Measurements from ENCODE around the gene ZSWIM1.

ZSWIM1 gene

DNA sequence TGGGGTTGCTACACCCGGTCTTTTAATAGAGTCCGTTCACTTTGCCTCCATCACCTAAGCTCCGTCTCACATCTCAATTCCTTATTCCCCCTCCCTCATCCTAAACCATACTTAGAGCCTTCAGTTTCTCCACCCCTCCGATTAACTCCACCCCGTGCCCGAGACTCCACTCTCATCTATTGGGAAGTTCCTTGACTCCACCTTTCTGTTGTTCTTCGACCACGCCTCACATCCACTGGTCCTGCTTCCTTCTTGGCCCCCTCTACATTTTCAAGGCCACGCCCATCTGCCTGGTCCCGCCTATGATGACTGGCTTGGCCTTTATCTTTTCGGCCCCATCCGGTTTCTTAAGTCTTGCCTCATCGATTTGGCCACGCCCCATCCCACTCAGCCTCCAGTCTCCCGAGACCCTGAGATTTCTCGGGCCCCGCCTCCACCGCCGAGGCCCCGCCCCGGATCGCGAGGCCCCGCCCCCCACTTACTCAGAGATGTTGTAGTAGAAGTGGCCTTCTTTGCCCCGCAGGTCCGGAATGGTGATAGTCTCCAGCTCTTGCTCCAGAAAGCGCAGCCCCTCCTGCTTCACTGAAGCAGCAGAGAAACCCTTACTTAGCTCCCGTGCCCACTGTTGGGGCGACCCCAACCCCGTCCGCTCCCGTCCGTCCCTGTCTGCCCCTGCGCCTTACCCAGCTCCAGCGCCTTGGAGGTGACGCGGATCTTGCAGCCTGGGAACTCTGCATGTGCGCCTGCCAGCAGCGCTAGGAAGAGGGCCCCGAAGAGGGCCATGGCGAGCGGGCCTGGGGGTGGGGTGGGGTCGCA lies 29.9 kb downstream of the ZSWIM1 start:
- Histone ChIP-seq H3K4me3 (ENCODE audit: insufficient read length, low read depth) (peak overlapping the region; percentile 86), H3K27me3 (ENCODE audit: insufficient read depth, insufficient read length) (no peaks in the 10 kb centered on the region), H3K9me3 (ENCODE audit: insufficient read depth, low read length) (no peaks in the 10 kb centered on the region), H3K36me3 (ENCODE audit: insufficient read depth, insufficient read length, low read length) (peaks cover 39% of the 10 kb centered on the region), H3K4me1 (ENCODE audit: insufficient read depth, insufficient read length) (peaks cover 9% of the 10 kb centered on the region), H3K9ac (ENCODE audit: insufficient read length, low read depth) (peak overlapping the region; percentile 92)
- TF ChIP-seq SUZ12 (IDR thresholded peaks at IDR 0.05; ENCODE audit: extremely low read depth, insufficient read depth, insufficient read length) (no peak), ZNF274 (IDR thresholded peaks at IDR 0.05; ENCODE audit: low read depth, low read length) (no peak), YY1 (IDR thresholded peaks at IDR 0.05; ENCODE audit: insufficient read depth, insufficient read length) (no peak)
- DNase-seq (ENCODE audit: low read depth, low spot score), result peak; percentile 100

DNA sequence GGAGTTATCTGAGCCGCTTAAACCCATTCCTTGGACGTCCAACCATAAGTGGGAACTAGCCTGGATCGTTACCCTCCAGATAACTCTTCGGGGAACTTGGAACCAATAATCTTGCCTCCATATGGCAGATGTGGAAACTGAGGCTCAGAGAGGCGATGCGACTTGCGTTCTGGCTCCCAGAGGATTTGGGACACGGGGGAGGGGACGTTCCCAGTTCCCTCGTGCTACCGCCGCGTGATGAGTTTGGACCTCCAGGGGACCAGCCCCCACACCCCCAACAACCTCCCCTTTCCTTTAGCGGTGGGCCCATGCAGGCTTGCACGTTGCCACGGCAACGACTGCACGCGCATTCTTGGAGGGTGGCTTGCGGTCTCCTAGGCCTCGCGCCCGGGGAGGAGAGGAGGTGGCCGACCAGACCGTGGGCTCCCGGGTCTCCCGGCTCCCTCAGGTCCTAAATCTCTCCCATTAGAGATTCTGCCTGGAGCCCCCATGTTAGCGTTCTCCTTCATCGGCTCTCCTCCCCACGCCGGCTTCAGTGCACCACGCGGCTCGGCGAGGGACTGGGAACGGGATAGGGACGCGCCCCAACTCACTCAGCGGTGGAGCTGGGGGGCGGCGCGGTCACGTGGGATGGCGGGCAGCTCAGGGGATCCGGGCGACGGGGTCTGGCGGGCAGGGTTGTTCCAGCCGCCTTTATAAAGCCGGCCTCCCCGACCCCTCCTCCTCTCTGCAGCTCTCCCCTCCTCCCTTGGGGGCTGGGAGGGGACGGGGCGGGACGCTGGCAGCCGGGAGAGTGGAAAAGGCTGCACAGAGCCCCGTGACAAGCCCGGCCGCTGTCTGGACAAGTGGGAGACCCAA lies 30.7 kb downstream of the ZSWIM1 start, which contains the start of gene PLTP:
PLTP (minus strand) TSS at position 670 of the 858 bp plus-strand sequence. CDS start 703 bp downstream, outside the sequence.
- Histone ChIP-seq H3K4me3 (ENCODE audit: insufficient read length, low read depth) (peak within 1 kb of the TSS; percentile 86), H3K4me1 (ENCODE audit: insufficient read depth, insufficient read length) (peaks cover 9% of the 10 kb centered on the region), H3K27me3 (ENCODE audit: insufficient read depth, insufficient read length) (no peaks in the 10 kb centered on the region), H3K9me3 (ENCODE audit: insufficient read depth, low read length) (no peaks in the 10 kb centered on the region), H3K36me3 (ENCODE audit: insufficient read depth, insufficient read length, low read length) (peaks cover 31% of the 10 kb centered on the region), H3K9ac (ENCODE audit: insufficient read length, low read depth) (peak within 1 kb of the TSS; percentile 92)
- DNase-seq (ENCODE audit: low read depth, low spot score), result no peak
- TF ChIP-seq ZNF274 (IDR thresholded peaks at IDR 0.05; ENCODE audit: low read depth, low read length) (no peak), SUZ12 (IDR thresholded peaks at IDR 0.05; ENCODE audit: extremely low read depth, insufficient read depth, insufficient read length) (no peak), YY1 (IDR thresholded peaks at IDR 0.05; ENCODE audit: insufficient read depth, insufficient read length) (no peak)

DNA sequence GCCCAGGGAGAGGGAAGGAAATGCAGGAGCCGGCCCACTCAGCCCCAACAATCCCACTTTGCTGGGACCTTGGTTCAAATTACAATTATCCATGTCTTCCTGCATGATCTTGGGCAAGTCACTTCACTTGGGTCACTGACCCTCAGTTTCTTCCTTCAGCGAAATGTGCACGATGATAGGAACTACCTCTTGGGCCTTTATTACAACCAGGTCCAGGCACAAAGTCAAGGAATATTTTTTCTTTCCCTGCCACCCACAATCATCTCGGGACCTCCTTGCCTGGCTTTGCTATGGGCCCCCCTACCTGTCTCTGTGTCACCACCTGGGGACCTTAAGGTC lies 31.3 kb downstream of the ZSWIM1 start:
- TF ChIP-seq SUZ12 (IDR thresholded peaks at IDR 0.05; ENCODE audit: extremely low read depth, insufficient read depth, insufficient read length) (no peak), YY1 (IDR thresholded peaks at IDR 0.05; ENCODE audit: insufficient read depth, insufficient read length) (no peak), ZNF274 (IDR thresholded peaks at IDR 0.05; ENCODE audit: low read depth, low read length) (no peak)
- no peaks in the 10 kb centered on the region for H3K9me3 ChIP-seq (ENCODE audit: insufficient read depth, low read length)
- peaks cover 9% of the 10 kb centered on the region for H3K4me1 ChIP-seq (ENCODE audit: insufficient read depth, insufficient read length)
- no peaks in the 10 kb centered on the region for H3K27me3 ChIP-seq (ENCODE audit: insufficient read depth, insufficient read length)
- peak overlapping the region; percentile 92 for H3K9ac ChIP-seq (ENCODE audit: insufficient read length, low read depth)
- H3K36me3 ChIP-seq (ENCODE audit: insufficient read depth, insufficient read length, low read length), result peaks cover 28% of the 10 kb centered on the region
- peak overlapping the region; percentile 86 for H3K4me3 ChIP-seq (ENCODE audit: insufficient read length, low read depth)
- DNase-seq (ENCODE audit: low read depth, low spot score), result no peak

DNA sequence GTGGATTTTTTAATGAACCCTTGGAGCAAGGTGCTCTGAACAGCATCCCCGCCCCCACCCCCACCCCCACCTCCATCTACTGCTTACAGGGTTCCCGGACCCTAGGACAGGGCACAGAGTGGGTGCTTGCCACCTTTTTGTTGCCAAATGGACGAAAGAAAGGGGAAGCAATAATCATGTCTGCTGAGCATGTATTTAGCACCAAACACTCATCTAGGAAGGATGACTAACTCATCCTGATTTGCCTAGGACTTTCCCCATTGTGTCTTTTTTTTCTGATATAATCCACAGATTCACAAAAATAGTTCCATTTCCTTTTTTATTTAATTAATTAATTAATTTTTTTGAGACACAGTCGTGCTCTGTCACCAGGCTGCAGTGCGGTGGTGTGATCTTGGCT lies 32.1 kb downstream of the ZSWIM1 start:
- no peak for DNase-seq (ENCODE audit: low read depth, low spot score)
- H3K36me3 ChIP-seq (ENCODE audit: insufficient read depth, insufficient read length, low read length), result peaks cover 20% of the 10 kb centered on the region
- no peaks in the 10 kb centered on the region for H3K27me3 ChIP-seq (ENCODE audit: insufficient read depth, insufficient read length)
- no peak overlapping the region for H3K4me3 ChIP-seq (ENCODE audit: insufficient read length, low read depth)
- peaks cover 9% of the 10 kb centered on the region for H3K4me1 ChIP-seq (ENCODE audit: insufficient read depth, insufficient read length)
- no peak for TF ChIP-seq ZNF274 (IDR thresholded peaks at IDR 0.05; ENCODE audit: low read depth, low read length)
- no peak for TF ChIP-seq YY1 (IDR thresholded peaks at IDR 0.05; ENCODE audit: insufficient read depth, insufficient read length)
- TF ChIP-seq SUZ12 (IDR thresholded peaks at IDR 0.05; ENCODE audit: extremely low read depth, insufficient read depth, insufficient read length), result no peak
- no peaks in the 10 kb centered on the region for H3K9me3 ChIP-seq (ENCODE audit: insufficient read depth, low read length)
- no peak overlapping the region for H3K9ac ChIP-seq (ENCODE audit: insufficient read length, low read depth)

DNA sequence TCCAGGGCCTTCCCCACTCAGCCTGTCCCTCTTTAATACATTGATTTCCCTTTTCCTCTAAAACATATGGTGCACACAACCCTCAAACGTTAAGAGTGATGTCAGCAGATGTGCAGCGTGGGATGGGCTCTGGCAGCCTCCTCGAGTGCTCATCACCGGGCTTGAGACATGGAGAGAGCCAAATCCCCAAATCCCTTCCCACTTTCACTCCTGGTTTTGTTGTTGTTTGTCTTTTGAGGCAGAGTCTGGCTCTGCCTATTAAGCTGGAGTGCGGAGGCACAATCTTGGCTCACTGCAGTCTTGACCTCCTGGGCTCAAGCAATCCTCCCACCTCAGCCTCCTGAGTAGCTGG lies 36.7 kb downstream of the ZSWIM1 start:
- no peak overlapping the region for H3K9ac ChIP-seq (ENCODE audit: insufficient read length, low read depth)

DNA sequence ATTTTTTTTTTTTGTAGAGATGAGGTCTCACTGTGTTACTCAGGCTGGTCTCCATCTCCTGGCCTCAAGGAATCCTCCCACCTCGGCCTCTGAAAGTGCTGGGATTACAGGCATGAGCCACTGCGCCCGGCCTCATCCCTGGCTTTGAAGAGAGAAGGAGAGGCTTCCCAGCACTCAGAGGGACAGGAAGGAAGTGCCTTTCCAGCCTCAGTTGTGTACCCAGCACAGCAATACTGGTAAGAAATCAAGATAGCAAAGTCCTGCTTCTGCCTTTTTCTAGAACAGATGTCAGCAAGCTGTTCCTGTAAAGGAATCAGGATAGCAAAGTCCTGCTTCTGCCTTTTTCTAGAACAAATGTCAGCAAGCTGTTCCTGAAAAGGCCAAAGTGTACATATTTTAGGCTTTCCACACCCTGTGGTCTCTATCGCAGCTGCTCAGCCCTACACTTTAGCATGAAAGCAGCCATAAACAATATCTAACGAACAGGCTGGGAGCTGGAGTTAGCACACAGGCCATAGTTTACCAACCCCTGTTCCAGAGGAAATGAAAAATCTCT lies 37.2 kb downstream of the ZSWIM1 start:
- TF ChIP-seq SUZ12 (IDR thresholded peaks at IDR 0.05; ENCODE audit: extremely low read depth, insufficient read depth, insufficient read length), result no peak
- no peak for TF ChIP-seq ZNF274 (IDR thresholded peaks at IDR 0.05; ENCODE audit: low read depth, low read length)
- no peak for TF ChIP-seq YY1 (IDR thresholded peaks at IDR 0.05; ENCODE audit: insufficient read depth, insufficient read length)
- Histone ChIP-seq H3K4me1 (ENCODE audit: insufficient read depth, insufficient read length) (no peaks in the 10 kb centered on the region), H3K36me3 (ENCODE audit: insufficient read depth, insufficient read length, low read length) (no peaks in the 10 kb centered on the region), H3K9ac (ENCODE audit: insufficient read length, low read depth) (no peak overlapping the region), H3K9me3 (ENCODE audit: insufficient read depth, low read length) (no peaks in the 10 kb centered on the region), H3K27me3 (ENCODE audit: insufficient read depth, insufficient read length) (no peaks in the 10 kb centered on the region), H3K4me3 (ENCODE audit: insufficient read length, low read depth) (no peak overlapping the region)
- no peak for DNase-seq (ENCODE audit: low read depth, low spot score)

More for the DNA sequence above, 36.7 kb downstream of the ZSWIM1 start:
- Histone ChIP-seq H3K9me3 (ENCODE audit: insufficient read depth, low read length) (no peaks in the 10 kb centered on the region), H3K4me3 (ENCODE audit: insufficient read length, low read depth) (no peak overlapping the region), H3K36me3 (ENCODE audit: insufficient read depth, insufficient read length, low read length) (no peaks in the 10 kb centered on the region), H3K4me1 (ENCODE audit: insufficient read depth, insufficient read length) (no peaks in the 10 kb centered on the region), H3K27me3 (ENCODE audit: insufficient read depth, insufficient read length) (no peaks in the 10 kb centered on the region)
- TF ChIP-seq ZNF274 (IDR thresholded peaks at IDR 0.05; ENCODE audit: low read depth, low read length), result no peak
- DNase-seq (ENCODE audit: low read depth, low spot score), result no peak

Measured in NT2/D1 (cell line).